Spinal cord (tissue), 10 donors: ENCODE measurements around the gene PDLIM5. TPM values are rescaled to one million over a fixed set of nuclear protein-coding genes. Genes with fewer than 3 reads are reported as not detected.

Experiments used
- DNase-seq, 6 donors: peaks; one replicate each; pipeline versions ENCODE4 v3.0.0 to v3.0.0-alpha.2; 2013 to 2015; ENCODE audit warnings: low spot score in 6 of 6, low read depth in 4 of 6
- H3K27ac ChIP-seq: one replicate; pipeline ENCODE4 v1.5.1; 2013; ENCODE audit warnings: low read depth, low read length, control low read depth
- H3K27me3 ChIP-seq: one replicate; pipeline ENCODE4 v1.6.1; 2013; ENCODE audit warnings: low read length; ENCODE audit not compliant: control insufficient read depth, insufficient read depth
- H3K36me3 ChIP-seq: one replicate; pipeline ENCODE4 v1.6.1; 2013; ENCODE audit warnings: low read length; ENCODE audit not compliant: control insufficient read depth, insufficient read depth
- H3K4me1 ChIP-seq: one replicate; pipeline ENCODE4 v1.6.1; 2013; ENCODE audit warnings: low read length; ENCODE audit not compliant: control insufficient read depth, insufficient read depth
- H3K4me3 ChIP-seq: one replicate; pipeline ENCODE4 v1.5.1; 2013; ENCODE audit warnings: low read depth, low read length, control low read depth
- H3K9me3 ChIP-seq: one replicate; pipeline ENCODE4 v1.6.1; 2013; ENCODE audit warnings: low read length; ENCODE audit not compliant: control insufficient read depth, insufficient read depth
- WGBS: methylation state at CpG from one replicate; pipeline ENCODE4 v1.1.5; 2013; ENCODE audit warnings: missing lambda C conversion rate; ENCODE audit not compliant: insufficient coverage; 5-methylcytosine and 5-hydroxymethylcytosine counted together
- polyA plus RNA-seq, 2 donors: library from polyadenylated mRNA; unstranded; fragments of 120-200 nt; gene quantifications; one replicate each; pipeline ENCODE4 v1.2.1, GENCODE V29; 2013; ENCODE audit not compliant: insufficient read length in 2 of 2
- total RNA-seq, 2 donors: library from RNA; depleted of rRNA in 1 of 2; stranded (reverse); fragments of 120-200 nt in 1 of 2; fragments of >200 nt in 1 of 2; gene quantifications; one replicate each; pipeline versions ENCODE4 v1.2.3 to v1.2.4, GENCODE V29; 2013 to 2014
- donor health status: healthy.

Gene PDLIM5
- total and polyA plus RNA-seq, 4 donors, result 43.7 to 102 (median 72.0) TPM

DNA sequence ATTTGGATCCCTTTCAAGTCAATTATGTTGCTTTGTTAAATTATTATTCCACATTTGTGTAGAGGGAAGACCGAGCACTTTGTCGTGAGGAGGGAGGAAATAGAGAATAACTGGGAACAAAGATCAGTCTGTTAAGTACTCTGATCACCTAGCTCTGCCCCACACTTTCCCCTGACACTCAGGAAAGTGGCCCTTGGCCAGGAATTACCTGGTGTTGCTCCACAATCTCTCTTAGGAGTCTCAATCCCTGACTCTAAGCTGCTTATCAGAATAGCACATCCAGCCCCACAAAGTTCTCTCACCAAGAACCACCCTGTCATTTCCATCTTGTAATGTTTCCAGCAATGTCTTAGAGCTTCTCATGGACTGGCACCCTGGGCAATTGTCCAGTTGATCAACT is 222.2 kb downstream of the PDLIM5 start:
- no CpG with 5 or more reads among the region's 2 CpGs for WGBS
- DNase-seq, result no peak
- Histone ChIP-seq H3K27me3 (no peaks in the 10 kb centered on the region), H3K36me3 (no peaks in the 10 kb centered on the region), H3K9me3 (no peaks in the 10 kb centered on the region), H3K27ac (no peak overlapping the region), H3K4me3 (no peak overlapping the region), H3K4me1 (peaks cover 7% of the 10 kb centered on the region)

DNA sequence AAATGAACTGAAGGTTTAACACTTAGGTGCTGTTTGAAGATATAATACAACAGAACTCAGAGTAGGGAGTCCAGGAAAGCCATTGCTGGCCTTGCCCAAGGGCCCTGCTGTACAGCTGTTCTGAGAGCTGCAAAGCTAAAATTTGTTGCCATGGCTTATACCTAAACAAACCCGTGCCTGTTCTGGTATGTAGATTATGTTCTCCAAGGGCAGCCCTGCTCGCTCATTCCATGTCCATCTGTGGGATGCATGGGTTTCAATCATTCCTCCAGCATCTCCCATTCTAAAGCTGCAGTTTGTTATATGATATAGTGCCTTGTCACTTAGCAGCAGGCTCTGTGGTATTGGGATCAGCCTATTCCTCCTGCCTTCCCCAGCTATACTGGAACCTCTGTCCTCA is 225.2 kb downstream of the PDLIM5 start:
- no peaks in the 10 kb centered on the region for H3K27me3 ChIP-seq
- no peak for DNase-seq
- 20% methylated on average over 1 of the region's 2 CpGs for WGBS
- no peak overlapping the region for H3K27ac ChIP-seq
- H3K4me3 ChIP-seq, result no peak overlapping the region
- no peaks in the 10 kb centered on the region for H3K36me3 ChIP-seq
- H3K4me1 ChIP-seq, result peaks cover 4% of the 10 kb centered on the region
- no peaks in the 10 kb centered on the region for H3K9me3 ChIP-seq

DNA sequence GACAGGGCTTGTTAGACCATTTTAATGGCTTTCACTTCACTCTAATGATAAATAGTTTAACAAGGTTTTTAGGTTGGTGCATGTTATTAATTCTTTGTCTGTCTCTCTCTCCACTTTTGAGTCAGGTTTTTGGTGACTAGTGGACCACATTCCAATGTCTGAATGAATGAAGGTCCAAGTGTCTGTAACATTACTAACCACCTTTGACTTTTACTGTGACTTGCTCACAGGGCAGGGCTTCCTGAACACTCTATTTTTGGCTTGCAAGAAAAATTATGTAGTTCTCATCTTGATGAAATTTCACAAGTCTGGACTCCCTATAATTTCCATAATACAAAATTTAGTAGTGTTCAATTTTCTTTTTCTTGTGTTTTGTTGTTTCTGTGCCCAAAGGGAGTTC is 227.2 kb downstream of the PDLIM5 start:
- H3K27ac ChIP-seq, result no peak overlapping the region
- H3K36me3 ChIP-seq, result no peaks in the 10 kb centered on the region
- peaks cover 4% of the 10 kb centered on the region for H3K4me1 ChIP-seq
- no peak overlapping the region for H3K4me3 ChIP-seq
- H3K9me3 ChIP-seq, result no peaks in the 10 kb centered on the region
- H3K27me3 ChIP-seq, result no peaks in the 10 kb centered on the region
- DNase-seq, result no peak

DNA sequence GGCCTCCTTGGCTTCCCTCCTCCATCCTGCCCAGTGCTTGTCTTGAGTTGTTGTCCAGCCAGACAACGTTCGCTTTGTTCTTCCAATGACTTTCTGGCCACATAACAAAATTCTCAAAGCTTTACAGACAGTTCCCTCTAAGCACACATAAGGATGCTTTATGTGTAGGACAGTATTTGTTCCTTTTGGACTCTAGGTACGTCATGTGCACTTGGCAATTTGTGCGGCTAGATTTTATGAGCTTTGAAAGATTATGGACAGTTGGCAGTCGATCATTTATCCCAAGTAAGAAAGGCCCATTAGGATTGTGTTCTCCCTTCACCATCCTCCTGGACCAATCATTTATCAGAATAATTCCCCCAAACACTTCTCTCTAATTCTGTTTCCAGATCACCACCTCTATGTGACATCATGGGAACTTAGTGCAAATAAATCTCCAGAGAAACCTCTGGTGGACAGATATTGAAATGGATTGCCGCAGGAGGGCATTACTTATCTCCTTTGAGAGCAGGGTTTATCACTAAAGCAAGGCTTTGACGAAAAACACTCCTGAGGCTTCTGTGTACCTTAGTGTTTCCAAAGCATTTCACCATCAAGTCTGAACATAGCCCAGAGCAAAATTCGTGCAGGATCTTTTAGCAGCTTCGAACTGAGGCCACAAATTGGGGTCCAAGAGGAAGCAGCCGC is 228.6 kb downstream of the PDLIM5 start:
- Histone ChIP-seq H3K27me3 (no peaks in the 10 kb centered on the region), H3K36me3 (no peaks in the 10 kb centered on the region), H3K4me3 (no peak overlapping the region), H3K27ac (no peak overlapping the region), H3K4me1 (peaks cover 4% of the 10 kb centered on the region), H3K9me3 (no peaks in the 10 kb centered on the region)
- 73% methylated on average over 2 of the region's 10 CpGs for WGBS
- peak in 2 of 6 donors; percentile 40 to 61 for DNase-seq

DNA sequence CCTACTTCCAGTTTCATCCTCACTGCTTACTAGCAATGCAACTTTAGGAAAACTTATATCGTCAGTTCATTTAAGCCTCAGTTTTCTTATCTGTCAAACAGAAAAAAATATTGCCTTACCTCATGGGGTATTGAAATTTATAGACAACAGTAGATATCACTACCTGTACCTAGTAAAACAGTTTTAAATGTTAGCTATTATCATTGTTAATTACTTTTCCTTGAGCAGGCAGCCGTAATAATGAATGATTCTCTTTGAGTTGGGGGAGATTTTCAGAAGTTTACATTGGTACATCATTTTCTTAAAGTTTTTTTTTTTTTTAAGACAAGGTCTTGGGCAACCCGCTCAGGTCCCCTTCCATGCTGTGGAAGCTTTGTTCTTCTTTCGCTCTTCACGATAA is 234.3 kb downstream of the PDLIM5 start:
- Histone ChIP-seq H3K4me1 (no peaks in the 10 kb centered on the region), H3K4me3 (no peak overlapping the region), H3K9me3 (no peaks in the 10 kb centered on the region), H3K36me3 (no peaks in the 10 kb centered on the region), H3K27ac (no peak overlapping the region), H3K27me3 (no peaks in the 10 kb centered on the region)
- DNase-seq, result no peak
- WGBS, result 92% methylated on average over 2 of the region's 5 CpGs

DNA sequence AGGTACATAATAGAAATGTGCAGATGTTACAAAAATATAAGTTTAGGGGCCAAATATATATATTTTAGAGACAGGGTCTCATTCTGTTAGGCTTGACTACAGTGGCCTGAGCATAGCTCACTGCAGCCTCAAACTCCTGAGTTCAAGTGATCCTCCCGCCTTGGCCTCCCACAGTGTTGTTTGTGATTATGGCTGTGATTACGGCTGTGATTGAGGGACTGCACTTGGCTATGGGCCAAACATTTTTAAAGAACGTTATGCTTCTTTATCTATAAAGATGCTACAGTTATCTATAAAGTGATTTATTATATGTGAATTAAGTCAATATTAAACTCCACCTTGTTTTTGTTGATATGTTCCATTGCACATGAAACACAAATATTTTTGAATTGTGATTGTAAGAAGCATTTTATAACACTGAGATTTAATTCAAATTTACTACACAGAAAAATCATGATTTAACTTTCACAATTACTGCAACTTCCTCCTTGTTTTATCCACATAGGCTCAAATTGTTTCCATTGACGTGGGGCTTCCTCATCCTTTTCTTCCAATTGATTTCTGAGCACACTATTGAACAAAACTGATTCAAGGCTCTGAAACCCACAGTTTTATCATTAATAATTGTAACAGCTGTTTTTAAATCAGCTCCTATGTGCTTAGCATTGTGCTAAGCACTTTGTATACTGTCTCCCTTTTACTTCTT is 237.6 kb downstream of the PDLIM5 start:
- DNase-seq, result no peak
- H3K9me3 ChIP-seq, result no peaks in the 10 kb centered on the region
- no peak overlapping the region for H3K4me3 ChIP-seq
- no peaks in the 10 kb centered on the region for H3K4me1 ChIP-seq
- no peaks in the 10 kb centered on the region for H3K27me3 ChIP-seq
- no peak overlapping the region for H3K27ac ChIP-seq
- WGBS, result 80% methylated on average over 1 of the region's 4 CpGs
- H3K36me3 ChIP-seq, result no peaks in the 10 kb centered on the region

DNA sequence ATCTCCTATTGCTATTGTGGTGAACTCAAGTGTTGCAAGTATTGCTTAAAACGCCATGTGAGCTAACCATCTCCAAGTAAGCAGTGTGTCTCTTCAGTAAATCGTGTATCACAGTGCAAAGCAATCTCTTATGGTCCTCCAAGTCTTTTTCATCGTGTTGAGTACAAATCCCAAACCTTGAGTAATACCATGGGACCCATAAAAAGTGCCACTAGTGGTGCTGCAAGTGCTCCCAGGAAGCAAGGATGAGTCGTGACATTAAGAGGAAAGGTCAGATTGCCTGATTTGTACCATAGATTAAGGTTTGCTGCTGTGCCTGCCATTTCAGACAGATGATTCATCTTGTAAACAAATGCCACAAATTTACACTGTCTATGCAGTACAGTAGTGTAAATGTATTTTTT is 239.1 kb downstream of the PDLIM5 start:
- no peak overlapping the region for H3K4me3 ChIP-seq
- 72% methylated on average over 4 of the region's 4 CpGs for WGBS

DNA sequence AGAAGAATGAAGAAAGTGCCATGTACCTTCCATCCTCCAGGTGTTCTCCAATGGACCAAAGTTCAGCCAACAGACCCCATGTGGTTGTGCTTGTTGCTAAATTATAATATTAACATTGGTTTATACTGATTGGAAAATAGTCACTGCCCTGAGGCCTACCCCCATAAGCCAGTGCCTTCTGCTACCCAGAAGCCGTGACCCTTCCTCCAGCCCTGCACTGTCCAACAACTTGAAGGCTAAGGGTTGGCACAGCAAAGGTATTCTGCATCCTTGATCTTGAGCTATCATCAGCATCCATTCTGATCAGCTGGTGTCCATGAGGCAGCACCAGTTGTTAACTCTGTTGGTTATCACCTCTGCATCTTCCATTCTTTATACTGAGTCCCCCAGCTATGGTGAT is 239.8 kb downstream of the PDLIM5 start:
- Histone ChIP-seq H3K9me3 (no peaks in the 10 kb centered on the region), H3K4me3 (no peak overlapping the region), H3K27me3 (no peaks in the 10 kb centered on the region), H3K27ac (no peak overlapping the region), H3K36me3 (no peaks in the 10 kb centered on the region), H3K4me1 (no peaks in the 10 kb centered on the region)
- no peak for DNase-seq
- WGBS, result 83% methylated on average over 1 of the region's 1 CpG

More for the DNA sequence above, 239.1 kb downstream of the PDLIM5 start:
- DNase-seq, result no peak
- no peaks in the 10 kb centered on the region for H3K9me3 ChIP-seq
- H3K27me3 ChIP-seq, result no peaks in the 10 kb centered on the region
- H3K27ac ChIP-seq, result no peak overlapping the region
- H3K36me3 ChIP-seq, result no peaks in the 10 kb centered on the region
- no peaks in the 10 kb centered on the region for H3K4me1 ChIP-seq

DNA sequence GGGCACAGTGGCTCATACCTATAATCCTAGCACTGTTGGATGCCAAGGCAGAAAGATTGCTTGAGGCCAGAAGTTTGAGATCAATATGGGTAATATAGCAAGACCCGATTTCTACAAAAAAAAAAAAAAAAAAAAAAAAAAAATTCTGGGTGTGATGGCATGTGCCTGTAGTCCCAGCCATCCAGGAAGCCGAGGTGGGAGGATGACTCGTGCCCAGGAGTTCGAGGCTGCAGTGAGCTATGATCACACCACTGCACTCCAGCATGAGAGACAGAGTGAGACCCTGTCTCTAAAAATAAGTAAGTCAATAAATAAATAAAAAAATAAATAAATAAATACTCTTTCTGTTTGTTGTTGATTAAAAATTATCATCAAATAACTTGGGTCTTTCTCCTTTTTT is 243.6 kb downstream of the PDLIM5 start:
- Histone ChIP-seq H3K27me3 (no peaks in the 10 kb centered on the region), H3K27ac (no peak overlapping the region), H3K4me3 (no peak overlapping the region), H3K9me3 (no peaks in the 10 kb centered on the region), H3K36me3 (no peaks in the 10 kb centered on the region), H3K4me1 (peaks cover 1% of the 10 kb centered on the region)
- DNase-seq, result no peak
- WGBS, result no CpG with 5 or more reads among the region's 4 CpGs

DNA sequence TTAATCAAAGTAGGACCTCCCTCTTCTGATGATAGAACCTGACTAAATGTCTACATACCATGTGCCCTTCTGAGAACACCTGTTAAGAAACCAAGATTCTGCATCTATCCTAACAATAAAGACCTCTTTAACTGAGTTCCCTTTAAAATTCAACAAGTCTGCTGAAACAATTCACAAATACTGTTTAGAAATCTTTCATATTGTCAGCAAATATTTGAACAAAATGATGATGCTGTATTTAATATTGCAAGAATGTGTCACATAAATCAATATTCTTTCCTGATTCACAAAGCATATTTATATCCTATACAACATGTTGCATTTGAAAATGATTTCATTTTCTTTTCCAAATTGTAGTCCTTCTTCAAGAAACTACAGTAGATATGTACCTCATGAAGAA is 246.4 kb downstream of the PDLIM5 start:
- Histone ChIP-seq H3K9me3 (no peaks in the 10 kb centered on the region), H3K4me1 (peaks cover 12% of the 10 kb centered on the region), H3K27ac (no peak overlapping the region), H3K4me3 (no peak overlapping the region), H3K36me3 (no peaks in the 10 kb centered on the region), H3K27me3 (no peaks in the 10 kb centered on the region)
- DNase-seq, result no peak
